ENCODE results near the gene COL2A1.

- TF ChIP-seq, protein P1, sequence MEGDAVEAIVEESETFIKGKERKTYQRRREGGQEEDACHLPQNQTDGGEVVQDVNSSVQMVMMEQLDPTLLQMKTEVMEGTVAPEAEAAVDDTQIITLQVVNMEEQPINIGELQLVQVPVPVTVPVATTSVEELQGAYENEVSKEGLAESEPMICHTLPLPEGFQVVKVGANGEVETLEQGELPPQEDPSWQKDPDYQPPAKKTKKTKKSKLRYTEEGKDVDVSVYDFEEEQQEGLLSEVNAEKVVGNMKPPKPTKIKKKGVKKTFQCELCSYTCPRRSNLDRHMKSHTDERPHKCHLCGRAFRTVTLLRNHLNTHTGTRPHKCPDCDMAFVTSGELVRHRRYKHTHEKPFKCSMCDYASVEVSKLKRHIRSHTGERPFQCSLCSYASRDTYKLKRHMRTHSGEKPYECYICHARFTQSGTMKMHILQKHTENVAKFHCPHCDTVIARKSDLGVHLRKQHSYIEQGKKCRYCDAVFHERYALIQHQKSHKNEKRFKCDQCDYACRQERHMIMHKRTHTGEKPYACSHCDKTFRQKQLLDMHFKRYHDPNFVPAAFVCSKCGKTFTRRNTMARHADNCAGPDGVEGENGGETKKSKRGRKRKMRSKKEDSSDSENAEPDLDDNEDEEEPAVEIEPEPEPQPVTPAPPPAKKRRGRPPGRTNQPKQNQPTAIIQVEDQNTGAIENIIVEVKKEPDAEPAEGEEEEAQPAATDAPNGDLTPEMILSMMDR (IDR thresholded peaks at IDR 0.05; ENCODE audit: low read depth, low read length, missing input control): no peak
- TF ChIP-seq, protein P2, sequence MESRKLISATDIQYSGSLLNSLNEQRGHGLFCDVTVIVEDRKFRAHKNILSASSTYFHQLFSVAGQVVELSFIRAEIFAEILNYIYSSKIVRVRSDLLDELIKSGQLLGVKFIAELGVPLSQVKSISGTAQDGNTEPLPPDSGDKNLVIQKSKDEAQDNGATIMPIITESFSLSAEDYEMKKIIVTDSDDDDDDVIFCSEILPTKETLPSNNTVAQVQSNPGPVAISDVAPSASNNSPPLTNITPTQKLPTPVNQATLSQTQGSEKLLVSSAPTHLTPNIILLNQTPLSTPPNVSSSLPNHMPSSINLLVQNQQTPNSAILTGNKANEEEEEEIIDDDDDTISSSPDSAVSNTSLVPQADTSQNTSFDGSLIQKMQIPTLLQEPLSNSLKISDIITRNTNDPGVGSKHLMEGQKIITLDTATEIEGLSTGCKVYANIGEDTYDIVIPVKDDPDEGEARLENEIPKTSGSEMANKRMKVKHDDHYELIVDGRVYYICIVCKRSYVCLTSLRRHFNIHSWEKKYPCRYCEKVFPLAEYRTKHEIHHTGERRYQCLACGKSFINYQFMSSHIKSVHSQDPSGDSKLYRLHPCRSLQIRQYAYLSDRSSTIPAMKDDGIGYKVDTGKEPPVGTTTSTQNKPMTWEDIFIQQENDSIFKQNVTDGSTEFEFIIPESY (IDR thresholded peaks at IDR 0.05): no peak
- TF ChIP-seq FOXA1 (IDR thresholded peaks at IDR 0.05) (no peak), RXRA (IDR thresholded peaks at IDR 0.05) (no peak), RAD21 (IDR thresholded peaks at IDR 0.05) (no peak), FOXA2 (IDR thresholded peaks at IDR 0.05) (no peak)
Observed at GRCh38 chr12:47965581-47965980, 38.7 kb downstream of the COL2A1 start.

Measured in liver (tissue), 3 donors.